Vagina (tissue), 2 donors: ENCODE results near the gene OR6C76. TPM values are rescaled to one million over a fixed set of nuclear protein-coding genes. Genes with fewer than 3 reads are reported as not detected.
"Not testable (repeated sequence)": the region's sequence is repeated elsewhere in the genome, so short reads cannot be mapped to it uniquely, and the experiment has no call there.

ENCODE experiments used
- DNase-seq, 2 donors: peaks; one replicate each; pipeline ENCODE4 v3.0.0-alpha.2; 2017; ENCODE audit errors: extremely low spot score in 2 of 2
- H3K27ac ChIP-seq: fragments of 200-600 bp; sonication (generic); one replicate; pipeline ENCODE4 v1.5.1; 2019
- H3K27me3 ChIP-seq: fragments of 200-600 bp; sonication (generic); one replicate; pipeline ENCODE4 v1.5.1; 2019
- H3K36me3 ChIP-seq, 2 donors: fragments of 200-600 bp; sonication (generic); one replicate each; pipeline ENCODE4 v1.5.1; 2017 to 2019
- H3K4me1 ChIP-seq: fragments of 200-600 bp; sonication (generic); one replicate; pipeline ENCODE4 v1.5.1; 2019
- H3K4me3 ChIP-seq, 2 donors: fragments of 200-600 bp; sonication (generic); 1 replicate in 1 of 2; 2 replicates in 1 of 2; pipeline ENCODE4 v1.5.1; 2016 to 2019
- H3K9me3 ChIP-seq: fragments of 200-600 bp; sonication (generic); one replicate; pipeline ENCODE4 v1.5.1; 2019
- POLR2A ChIP-seq, 2 donors: fragments of 450-650 bp; IDR thresholded peaks; one replicate each; pipeline ENCODE4 v1.6.1; 2017; ENCODE audit warnings: antibody characterized with exemption in 2 of 2, mild to moderate bottlenecking in 2 of 2, moderate library complexity in 2 of 2
- POLR2AphosphoS5 ChIP-seq, 2 donors: sonication (generic); formaldehyde crosslinking; IDR thresholded peaks; one replicate each; pipeline ENCODE4 v1.9.0; 2017; ENCODE audit warnings: antibody characterized with exemption in 2 of 2, mild to moderate bottlenecking in 2 of 2, low read depth in 1 of 2; ENCODE audit not compliant: insufficient read depth in 1 of 2
- intact Hi-C: fragments of 100-400 bp; cut with DNase I; formaldehyde crosslinking; loops from one replicate; pipeline ENCODE4 v1.15.1; 2023
- total RNA-seq: library from RNA; depleted of rRNA; stranded (reverse); fragments of >200 nt; gene quantifications from one replicate; pipeline ENCODE4 v1.2.3, GENCODE V29; 2016
- TF ChIP-seq, protein P1 (sequence below), 3 experiments: fragments of 450-650 bp in 2 of 3; fragments of 200-600 bp in 1 of 3; sonication (generic) in 1 of 3; IDR thresholded peaks; one replicate each; pipeline ENCODE4 v1.5.1; 2017 to 2019; ENCODE audit warnings: antibody characterized with exemption in 3 of 3, mild to moderate bottlenecking in 2 of 3, moderate library complexity in 2 of 3

The OR6C76 gene
- total RNA-seq, 1 donor from 2014 or later, result not detected

- H3K9me3 ChIP-seq, result no peaks in the 10 kb centered on the region
- no peak for DNase-seq
- TF ChIP-seq, protein P1, sequence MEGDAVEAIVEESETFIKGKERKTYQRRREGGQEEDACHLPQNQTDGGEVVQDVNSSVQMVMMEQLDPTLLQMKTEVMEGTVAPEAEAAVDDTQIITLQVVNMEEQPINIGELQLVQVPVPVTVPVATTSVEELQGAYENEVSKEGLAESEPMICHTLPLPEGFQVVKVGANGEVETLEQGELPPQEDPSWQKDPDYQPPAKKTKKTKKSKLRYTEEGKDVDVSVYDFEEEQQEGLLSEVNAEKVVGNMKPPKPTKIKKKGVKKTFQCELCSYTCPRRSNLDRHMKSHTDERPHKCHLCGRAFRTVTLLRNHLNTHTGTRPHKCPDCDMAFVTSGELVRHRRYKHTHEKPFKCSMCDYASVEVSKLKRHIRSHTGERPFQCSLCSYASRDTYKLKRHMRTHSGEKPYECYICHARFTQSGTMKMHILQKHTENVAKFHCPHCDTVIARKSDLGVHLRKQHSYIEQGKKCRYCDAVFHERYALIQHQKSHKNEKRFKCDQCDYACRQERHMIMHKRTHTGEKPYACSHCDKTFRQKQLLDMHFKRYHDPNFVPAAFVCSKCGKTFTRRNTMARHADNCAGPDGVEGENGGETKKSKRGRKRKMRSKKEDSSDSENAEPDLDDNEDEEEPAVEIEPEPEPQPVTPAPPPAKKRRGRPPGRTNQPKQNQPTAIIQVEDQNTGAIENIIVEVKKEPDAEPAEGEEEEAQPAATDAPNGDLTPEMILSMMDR (IDR thresholded peaks at IDR 0.05), result no peak
- TF ChIP-seq POLR2A (IDR thresholded peaks at IDR 0.05) (no peak), POLR2AphosphoS5 (IDR thresholded peaks at IDR 0.05; ENCODE audit: insufficient read depth in 1 of 2, low read depth in 1 of 2) (no peak)
- intact Hi-C loops, result no loop called here
- H3K27ac ChIP-seq, result no peak overlapping the region
- no peak overlapping the region for H3K4me3 ChIP-seq
- H3K4me1 ChIP-seq, result no peaks in the 10 kb centered on the region
- H3K27me3 ChIP-seq, result no peaks in the 10 kb centered on the region
- no peaks in the 10 kb centered on the region for H3K36me3 ChIP-seq
These were observed 20.3 kb downstream of the OR6C76 start for GRCh38 chr12:55446326-55446725.

GRCh38 chr12:55448825-55449224, 22.8 kb downstream of the OR6C76 start:
- intact Hi-C loops, result no loop called here
- Histone ChIP-seq H3K4me3 (no peak overlapping the region), H3K27ac (no peak overlapping the region), H3K36me3 (no peaks in the 10 kb centered on the region), H3K4me1 (no peaks in the 10 kb centered on the region), H3K27me3 (no peaks in the 10 kb centered on the region), H3K9me3 (no peaks in the 10 kb centered on the region)
- TF ChIP-seq, protein P1 (IDR thresholded peaks at IDR 0.05), result no peak
- TF ChIP-seq POLR2AphosphoS5 (IDR thresholded peaks at IDR 0.05; ENCODE audit: insufficient read depth in 1 of 2, low read depth in 1 of 2) (no peak), POLR2A (IDR thresholded peaks at IDR 0.05) (no peak)
- DNase-seq, result no peak

GRCh38 chr12:55464926-55465325, 38.9 kb downstream of the OR6C76 start:
- H3K9me3 ChIP-seq, DNase-seq, H3K27me3 ChIP-seq, H3K27ac ChIP-seq, intact Hi-C loops, H3K36me3 ChIP-seq, H3K4me1 ChIP-seq, H3K4me3 ChIP-seq: not testable (repeated sequence)

DNA sequence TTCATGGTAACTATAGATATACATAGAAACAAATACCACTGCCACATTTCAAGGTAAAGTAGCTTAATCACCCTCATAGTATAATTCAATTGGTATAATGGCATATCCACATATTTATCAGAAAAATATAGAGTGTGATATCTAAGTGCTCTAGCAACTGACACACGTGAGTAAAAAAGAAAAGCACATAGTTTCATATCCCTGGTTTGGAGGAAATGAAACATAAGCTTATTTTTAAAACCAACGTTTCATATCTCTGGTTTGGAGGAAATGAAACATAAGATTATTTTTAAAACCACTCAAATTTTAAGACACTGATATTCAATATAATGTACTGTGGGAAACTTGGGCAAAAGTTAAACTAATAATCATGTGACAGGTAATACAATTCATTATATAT, 41.8 kb downstream of the OR6C76 start:
- Histone ChIP-seq H3K36me3 (no peaks in the 10 kb centered on the region), H3K4me3 (no peak overlapping the region), H3K27ac (no peak overlapping the region), H3K9me3 (no peaks in the 10 kb centered on the region), H3K27me3 (no peaks in the 10 kb centered on the region), H3K4me1 (no peaks in the 10 kb centered on the region)
- DNase-seq, result no peak
- intact Hi-C loops, result no loop called here
- TF ChIP-seq, protein P1 (IDR thresholded peaks at IDR 0.05), result no peak
- no peak for TF ChIP-seq POLR2AphosphoS5 (IDR thresholded peaks at IDR 0.05; ENCODE audit: insufficient read depth in 1 of 2, low read depth in 1 of 2)
- no peak for TF ChIP-seq POLR2A (IDR thresholded peaks at IDR 0.05)

- H3K9me3 ChIP-seq, result no peaks in the 10 kb centered on the region
- H3K4me3 ChIP-seq, result no peak overlapping the region
- TF ChIP-seq, protein P1 (IDR thresholded peaks at IDR 0.05), result no peak
- TF ChIP-seq POLR2A (IDR thresholded peaks at IDR 0.05), result no peak
- no peak for TF ChIP-seq POLR2AphosphoS5 (IDR thresholded peaks at IDR 0.05; ENCODE audit: insufficient read depth in 1 of 2, low read depth in 1 of 2)
- no peaks in the 10 kb centered on the region for H3K36me3 ChIP-seq
- no peaks in the 10 kb centered on the region for H3K27me3 ChIP-seq
- no peak for DNase-seq
- intact Hi-C loops, result no loop called here
- no peak overlapping the region for H3K27ac ChIP-seq
- H3K4me1 ChIP-seq, result no peaks in the 10 kb centered on the region
These were observed 43.2 kb downstream of the OR6C76 start for GRCh38 chr12:55469291-55469690.
